Anterior cingulate cortex (tissue), 58 donors: ENCODE measurements around the gene KDELR3.

Source experiments
- DNase-seq, 58 donors: peaks; one replicate each; lab custom pipeline; 2025; lab: John Stamatoyannopoulos, UW

Gene KDELR3

GRCh38 chr22:38477585-38477984, 9.7 kb downstream of the KDELR3 start:
- no peak for DNase-seq

GRCh38 chr22:38479096-38479837, 11.4 kb downstream of the KDELR3 start:
- DNase-seq, result no peak

- no peak for DNase-seq
These were observed 13.4 kb downstream of the KDELR3 start for GRCh38 chr22:38481162-38481870.

DNA sequence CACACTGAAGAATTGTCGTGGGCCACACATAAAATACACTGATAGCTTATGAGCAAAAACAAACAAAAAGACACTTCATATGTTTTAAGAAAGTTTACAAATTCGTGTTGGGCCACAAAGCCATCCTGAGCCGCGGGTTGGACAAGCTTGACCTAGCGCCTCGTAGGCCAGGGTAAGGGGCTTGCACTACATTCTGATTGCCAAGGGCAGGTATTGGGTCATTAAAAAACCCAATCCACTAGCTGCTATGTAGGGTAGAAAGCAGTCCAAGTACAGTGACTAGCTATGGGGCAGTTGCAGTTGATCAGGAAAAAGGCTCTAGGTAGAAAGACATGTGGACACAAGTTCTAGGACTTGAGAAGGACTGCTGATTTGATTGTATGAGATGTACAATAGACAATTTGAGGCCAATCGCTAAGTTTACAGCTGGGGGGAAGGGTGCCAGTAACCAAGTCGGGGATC, 14.0 kb downstream of the KDELR3 start:
- DNase-seq, result no peak

GRCh38 chr22:38482662-38483308, 14.9 kb downstream of the KDELR3 start:
- DNase-seq, result no peak

DNA sequence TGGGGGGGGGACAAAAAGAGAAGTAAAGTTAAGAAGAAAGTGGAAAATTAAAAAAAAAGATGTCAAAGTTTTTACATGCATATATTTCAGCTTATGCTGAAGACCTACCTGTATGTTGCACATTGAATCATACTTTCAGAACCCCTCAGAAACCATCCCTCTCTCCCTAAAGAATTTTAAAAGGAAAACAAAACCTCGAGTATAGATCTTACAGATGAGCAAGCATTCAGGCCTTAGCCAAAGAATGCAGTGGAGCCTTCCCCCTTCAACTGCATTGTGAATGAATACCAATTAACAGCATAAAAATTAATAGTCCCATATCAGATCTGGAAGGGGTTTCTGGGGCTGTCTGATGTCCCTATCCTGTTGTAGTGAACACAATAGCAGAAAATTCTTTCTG, 16.3 kb downstream of the KDELR3 start:
- no peak for DNase-seq

GRCh38 chr22:38485783-38486182, 17.9 kb downstream of the KDELR3 start:
- DNase-seq, result no peak

DNA sequence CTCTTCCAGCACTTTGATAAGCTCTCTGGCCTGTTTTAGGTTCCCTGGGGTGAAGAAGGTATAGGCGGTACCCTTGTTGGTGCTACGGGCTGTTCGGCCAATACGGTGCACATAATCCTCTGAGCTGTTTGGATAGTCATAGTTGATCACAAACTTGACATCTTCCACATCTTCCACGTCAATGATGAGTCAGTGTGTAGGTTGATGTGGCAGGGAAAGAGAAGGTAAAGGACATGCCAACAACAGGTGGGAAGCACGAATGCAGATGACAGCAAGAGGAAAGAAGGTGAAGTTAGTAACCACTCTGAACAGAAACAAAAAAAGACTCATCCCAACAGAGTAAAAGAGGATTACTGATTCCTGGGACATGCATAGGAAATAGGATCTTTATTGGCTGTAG, 20.1 kb downstream of the KDELR3 start:
- DNase-seq, result no peak

DNA sequence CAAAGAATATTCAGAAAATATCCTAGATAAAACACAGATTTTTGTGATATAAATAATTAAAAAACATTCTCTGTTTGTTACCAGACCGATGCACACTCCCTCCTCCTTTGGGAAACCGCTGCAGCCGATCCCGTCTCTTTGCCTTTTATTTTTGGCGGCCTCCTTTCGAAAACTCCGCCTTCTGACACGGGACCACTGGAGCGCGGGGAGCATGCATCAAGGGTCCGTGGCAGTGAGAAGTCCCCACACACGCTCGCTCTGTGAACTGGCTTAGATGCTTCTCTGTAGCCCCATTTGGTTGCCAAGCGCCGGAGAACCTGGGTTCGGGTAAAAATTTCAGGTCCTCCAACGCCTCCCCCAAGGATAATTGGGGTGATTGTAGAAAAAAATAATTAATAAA, 21.2 kb downstream of the KDELR3 start:
- DNase-seq, result no peak

GRCh38 chr22:38489561-38490145, 21.8 kb downstream of the KDELR3 start:
- no peak for DNase-seq

GRCh38 chr22:38490475-38490874, 22.6 kb downstream of the KDELR3 start:
- DNase-seq, result no peak

GRCh38 chr22:38490915-38491314, 23.0 kb downstream of the KDELR3 start:
- peak in 11 of 58 donors; percentile 9 to 42 (median 21) for DNase-seq

- no peak for DNase-seq
These were observed 23.9 kb downstream of the KDELR3 start for GRCh38 chr22:38491707-38492348.

DNA sequence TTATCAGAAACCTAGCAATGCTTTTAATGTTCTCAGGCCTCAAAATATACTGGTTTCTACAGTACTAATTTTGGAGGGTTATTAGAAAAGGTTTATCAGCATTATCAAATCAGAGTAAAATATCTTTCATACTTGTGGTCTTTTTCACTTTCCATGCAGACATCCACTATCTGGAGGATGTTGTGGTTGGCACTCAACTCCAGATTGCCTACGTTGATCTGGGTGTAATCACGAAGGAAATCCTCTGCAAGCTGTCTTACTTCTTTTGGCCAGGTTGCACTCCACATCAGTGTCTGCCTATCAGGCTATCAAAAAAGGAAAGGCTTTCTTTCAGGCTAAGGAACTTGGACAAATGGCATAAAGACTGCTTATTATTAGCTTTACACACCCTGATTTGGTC, 26.6 kb downstream of the KDELR3 start:
- DNase-seq, result no peak

DNA sequence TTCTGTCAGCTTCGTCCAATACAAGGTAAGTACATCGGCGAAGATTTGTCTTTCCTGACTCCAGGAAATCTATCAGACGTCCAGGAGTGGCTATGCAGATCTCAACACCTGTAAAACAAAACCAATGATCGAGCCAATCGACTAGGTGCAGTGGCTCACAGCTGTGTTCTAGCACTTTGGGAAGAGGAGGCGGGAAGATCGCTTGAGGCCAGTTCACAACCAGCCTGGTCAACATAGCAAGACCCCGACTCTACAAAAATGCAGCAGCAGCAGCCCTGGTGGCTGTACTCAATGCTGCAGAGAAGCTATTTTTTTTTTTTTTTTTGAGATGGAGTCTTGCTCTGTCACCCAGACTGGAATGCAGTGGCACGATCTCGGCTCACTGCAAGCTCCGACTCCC, 27.0 kb downstream of the KDELR3 start:
- no peak for DNase-seq

DNA sequence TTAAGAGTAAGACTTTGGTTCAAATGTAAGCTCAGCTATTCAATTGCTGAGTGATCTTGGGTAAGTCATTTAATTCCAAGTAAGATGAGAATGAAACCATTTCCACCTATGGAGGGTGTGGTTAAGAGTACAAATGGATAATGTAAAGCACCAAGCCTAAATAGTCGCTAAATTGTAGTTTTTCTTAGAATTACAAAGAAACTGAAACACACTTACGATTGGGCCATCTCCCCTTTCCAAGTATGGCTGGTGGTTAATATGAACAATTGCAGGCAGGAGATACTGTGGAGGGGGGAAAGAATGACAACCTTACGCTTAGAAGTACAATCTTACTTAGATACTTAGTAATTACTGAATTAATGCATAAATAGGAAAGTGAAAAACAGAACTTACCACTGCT, 30.0 kb downstream of the KDELR3 start:
- no peak for DNase-seq

DNA sequence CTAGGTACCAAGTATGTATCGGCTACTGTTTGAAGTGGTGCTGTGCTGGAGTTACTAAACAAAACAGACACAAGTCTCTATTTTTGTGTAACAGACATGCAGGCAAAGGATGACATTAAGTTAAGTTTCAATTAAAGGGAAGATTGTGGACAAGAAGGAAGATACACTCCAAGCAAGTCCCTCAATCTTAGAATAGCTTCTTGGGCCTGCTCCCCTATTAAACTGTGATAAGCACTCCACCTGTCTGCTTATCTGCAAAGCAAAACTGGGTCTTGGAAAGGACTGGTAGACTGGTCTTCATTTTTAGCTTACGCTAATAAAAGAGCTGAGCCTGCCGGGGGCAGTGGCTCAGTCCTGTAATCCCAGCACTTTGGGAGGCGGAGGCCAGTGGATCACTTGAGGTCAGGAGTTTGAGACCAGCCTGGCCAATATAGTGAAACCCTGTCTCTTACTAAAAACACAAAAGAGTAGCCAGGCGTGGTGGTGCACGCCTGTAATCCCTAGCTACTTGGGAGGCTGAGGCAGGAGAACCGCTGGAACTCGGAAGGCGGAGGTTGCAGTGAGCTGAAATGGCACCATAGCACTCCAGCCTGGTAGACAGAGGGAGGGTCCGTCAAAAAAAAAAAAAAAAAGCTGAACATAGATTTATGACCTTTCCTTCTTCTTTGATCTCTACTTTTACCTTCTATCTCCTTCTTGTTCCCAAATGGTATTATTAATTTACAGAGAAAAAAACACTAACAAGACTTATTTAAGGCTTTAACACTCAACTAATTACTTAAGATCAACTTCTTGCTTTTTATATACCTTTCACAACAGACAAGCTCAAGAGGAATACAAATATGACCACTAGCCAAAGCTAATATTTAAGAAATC, 34.1 kb downstream of the KDELR3 start:
- DNase-seq, result no peak

DNA sequence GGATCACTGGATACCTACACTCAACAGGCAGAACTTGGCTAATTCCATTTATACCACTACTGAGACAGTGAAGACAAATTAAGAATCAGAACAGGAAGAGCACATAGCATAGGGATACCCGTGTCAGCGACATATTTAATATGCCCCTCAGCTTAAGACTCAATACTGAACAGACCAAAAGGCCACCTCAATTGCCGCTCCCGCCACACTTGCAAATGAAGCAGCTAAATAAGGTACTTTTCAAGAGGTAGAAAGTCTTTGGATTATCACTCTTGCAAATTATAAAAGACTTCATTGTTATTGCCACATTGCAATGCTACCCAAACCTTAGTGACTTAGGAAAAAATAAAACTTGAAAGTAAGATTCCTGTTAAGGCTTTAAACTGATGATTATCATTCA, 35.1 kb downstream of the KDELR3 start:
- DNase-seq, result no peak

DNA sequence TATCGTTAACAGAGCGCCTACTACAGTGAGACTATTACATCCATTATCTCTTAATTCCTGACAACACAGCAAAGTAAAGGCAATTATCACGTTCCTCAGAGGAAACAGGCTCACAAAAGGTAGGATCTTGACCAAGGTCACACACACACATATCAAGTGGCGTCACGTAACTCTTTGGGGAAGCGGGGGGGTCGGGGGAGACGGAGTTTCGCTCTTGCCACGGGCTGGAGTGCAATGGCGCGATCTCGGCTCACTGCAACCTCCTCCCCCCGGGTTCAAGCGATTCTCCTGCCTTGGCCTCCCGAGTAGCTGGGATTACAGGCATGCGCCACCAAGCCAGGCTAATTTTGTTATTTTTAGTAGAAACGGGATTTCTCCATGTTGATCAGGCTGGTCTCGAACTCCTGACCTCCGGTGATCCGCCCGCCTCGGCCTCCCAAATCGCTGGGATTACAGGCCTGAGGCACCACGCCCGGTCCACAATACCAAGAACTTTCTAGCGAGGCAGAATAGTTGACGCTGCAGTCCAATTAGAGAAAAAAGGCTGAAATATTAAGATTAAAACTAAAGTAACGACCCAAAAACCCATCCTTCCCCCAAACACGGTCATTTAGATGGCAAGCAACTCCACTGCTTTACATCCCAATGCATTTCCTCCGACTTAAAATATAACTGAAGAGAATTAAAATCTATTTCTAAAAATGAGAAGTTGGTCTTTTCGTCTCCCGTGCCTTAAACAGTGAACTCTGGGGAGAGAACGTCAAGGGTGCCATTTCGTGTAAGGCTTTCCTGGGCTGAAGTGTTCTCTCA, 37.0 kb downstream of the KDELR3 start:
- DNase-seq, result peak in 2 of 58 donors; percentile 18 to 20
